GM06990 (cell line): Measurements from ENCODE around the gene NDRG3.

Experiments
- DNase-seq: peaks from one replicate; pipeline ENCODE4 v3.0.0-alpha.2; 2011; ENCODE audit not compliant: insufficient read length; ENCODE audit errors: extremely low read depth
- H3K27me3 ChIP-seq: replicated peaks from 2 replicates; pipeline ENCODE4 v1.6.0; 2011; ENCODE audit warnings: low read length; ENCODE audit not compliant: control insufficient read depth, insufficient read depth
- H3K36me3 ChIP-seq: 2 replicates; pipeline ENCODE4 v1.5.1; 2011; ENCODE audit warnings: low read length; ENCODE audit not compliant: control insufficient read depth, insufficient read depth
- H3K4me3 ChIP-seq: replicated peaks from 2 replicates; pipeline ENCODE4 v1.5.1; 2011; ENCODE audit warnings: low read depth, mild to moderate bottlenecking, control low read depth, low read length
- TF ChIP-seq, protein P1 (sequence below): IDR thresholded peaks from 2 replicates; pipeline ENCODE4 v1.5.1; 2011; ENCODE audit warnings: low read length, control low read depth, mild to moderate bottlenecking, inconsistent platforms; ENCODE audit not compliant: insufficient read depth, poor library complexity, severe bottlenecking

Gene NDRG3

DNA sequence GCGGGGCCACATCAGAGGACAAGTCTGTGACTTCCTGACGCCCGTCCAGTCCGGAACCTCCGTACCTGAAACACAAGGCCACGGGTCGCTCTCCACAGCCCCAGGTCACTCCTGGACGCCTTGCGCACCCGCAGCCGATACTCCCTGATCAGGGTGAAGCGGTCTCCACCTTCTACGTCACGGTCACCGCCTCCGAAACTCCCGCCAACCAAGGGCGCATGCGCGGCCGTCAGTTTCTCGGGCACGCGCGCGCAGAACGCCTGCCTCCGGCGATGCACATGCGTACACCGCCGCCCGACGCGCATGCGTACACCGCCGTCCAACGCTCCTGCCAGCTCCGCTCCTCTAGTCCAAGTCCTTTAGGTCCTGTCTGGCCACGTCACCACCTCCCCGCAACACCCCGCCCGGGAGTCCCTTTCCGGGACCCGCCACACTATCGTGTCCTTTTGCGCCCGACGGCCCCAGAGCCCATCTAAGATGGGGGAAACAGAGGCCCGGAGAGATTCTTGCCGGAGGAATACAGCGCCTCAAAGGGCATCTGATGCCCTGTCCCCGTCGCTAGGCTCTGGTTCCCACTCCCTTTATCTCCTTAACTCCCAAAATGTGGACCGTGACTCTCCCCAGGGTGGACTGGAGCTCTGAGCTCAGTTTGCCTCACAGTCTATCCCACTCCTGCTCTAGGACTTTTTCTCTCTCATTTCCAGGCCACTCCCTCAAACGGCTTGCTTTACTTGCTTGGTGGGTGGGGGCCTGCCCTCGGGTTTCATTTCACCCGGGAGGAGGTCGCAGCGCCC, 27.9 kb upstream of the NDRG3 start, which contains the start of gene DSN1:
Gene DSN1 (minus strand): TSS at position 167 of the 794 bp plus-strand sequence. CDS start 2,305 bp downstream, outside the sequence.
- H3K4me3 ChIP-seq, result peak within 1 kb of the TSS; percentile 74
- DNase-seq, result peak; percentile 99
- TF ChIP-seq, protein P1, sequence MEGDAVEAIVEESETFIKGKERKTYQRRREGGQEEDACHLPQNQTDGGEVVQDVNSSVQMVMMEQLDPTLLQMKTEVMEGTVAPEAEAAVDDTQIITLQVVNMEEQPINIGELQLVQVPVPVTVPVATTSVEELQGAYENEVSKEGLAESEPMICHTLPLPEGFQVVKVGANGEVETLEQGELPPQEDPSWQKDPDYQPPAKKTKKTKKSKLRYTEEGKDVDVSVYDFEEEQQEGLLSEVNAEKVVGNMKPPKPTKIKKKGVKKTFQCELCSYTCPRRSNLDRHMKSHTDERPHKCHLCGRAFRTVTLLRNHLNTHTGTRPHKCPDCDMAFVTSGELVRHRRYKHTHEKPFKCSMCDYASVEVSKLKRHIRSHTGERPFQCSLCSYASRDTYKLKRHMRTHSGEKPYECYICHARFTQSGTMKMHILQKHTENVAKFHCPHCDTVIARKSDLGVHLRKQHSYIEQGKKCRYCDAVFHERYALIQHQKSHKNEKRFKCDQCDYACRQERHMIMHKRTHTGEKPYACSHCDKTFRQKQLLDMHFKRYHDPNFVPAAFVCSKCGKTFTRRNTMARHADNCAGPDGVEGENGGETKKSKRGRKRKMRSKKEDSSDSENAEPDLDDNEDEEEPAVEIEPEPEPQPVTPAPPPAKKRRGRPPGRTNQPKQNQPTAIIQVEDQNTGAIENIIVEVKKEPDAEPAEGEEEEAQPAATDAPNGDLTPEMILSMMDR, result no peak
- no peaks in the 10 kb centered on the region for H3K27me3 ChIP-seq
- H3K36me3 ChIP-seq, result peaks cover 2% of the 10 kb centered on the region

- TF ChIP-seq, protein P1, result no peak
- peaks cover 2% of the 10 kb centered on the region for H3K36me3 ChIP-seq
- peak; percentile 28 for DNase-seq
- no peaks in the 10 kb centered on the region for H3K27me3 ChIP-seq
- H3K4me3 ChIP-seq, result peak overlapping the region; percentile 74
Observed at GRCh38 chr20:36773107-36773596, 27.3 kb upstream of the NDRG3 start.

DNA sequence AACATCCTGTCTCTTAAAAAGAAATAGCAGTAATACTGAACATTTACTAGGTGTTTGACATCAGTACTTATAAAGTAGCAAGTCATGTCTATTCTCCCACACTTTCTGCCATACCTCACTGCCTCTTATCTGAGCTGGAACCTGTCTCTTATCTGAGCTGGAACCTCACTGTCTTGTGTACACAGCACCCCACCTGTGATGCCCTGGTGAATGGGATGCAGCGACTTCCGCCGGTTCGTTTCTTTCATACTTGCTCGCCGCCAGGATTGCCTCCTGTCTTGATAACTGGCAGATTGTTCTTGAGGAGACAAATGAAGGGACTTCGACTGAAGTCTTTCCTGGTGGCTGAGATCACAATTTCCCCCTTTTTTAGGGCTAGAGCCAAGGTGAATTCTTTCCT, 24.8 kb upstream of the NDRG3 start:
- DNase-seq, result no peak
- Histone ChIP-seq H3K4me3 (no peak overlapping the region), H3K36me3 (peaks cover 4% of the 10 kb centered on the region), H3K27me3 (no peaks in the 10 kb centered on the region)
- TF ChIP-seq, protein P1, result no peak

DNA sequence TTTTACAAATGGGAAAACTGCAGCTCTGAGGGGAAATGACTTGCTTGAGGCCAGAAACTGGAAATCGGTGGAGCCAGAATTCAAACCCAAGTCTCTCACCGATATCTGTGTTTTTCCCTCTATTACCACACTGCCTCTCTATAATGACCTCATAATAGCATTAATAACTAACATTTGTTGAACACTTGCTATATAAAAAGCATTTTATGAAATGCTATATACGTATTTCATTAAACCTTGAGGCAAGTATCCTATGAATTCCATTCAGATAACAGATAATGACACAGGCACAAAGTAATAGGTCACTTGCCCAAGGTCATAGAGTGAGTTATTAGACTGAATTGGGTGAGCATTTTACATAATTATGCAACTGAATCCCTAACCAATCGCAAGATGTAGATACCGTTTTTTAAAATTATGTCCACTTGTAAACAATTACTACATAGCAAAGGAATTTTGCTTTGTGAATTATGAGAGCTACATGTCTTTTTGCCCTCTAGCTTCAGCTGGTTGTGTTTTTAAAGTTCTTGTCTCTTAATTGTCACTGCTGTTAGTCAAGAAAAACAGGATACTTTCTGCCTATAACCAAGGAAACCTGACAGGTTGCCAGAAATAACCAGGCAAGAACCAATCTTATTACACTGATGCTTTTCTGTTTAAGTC, 23.0 kb upstream of the NDRG3 start:
- peaks cover 4% of the 10 kb centered on the region for H3K36me3 ChIP-seq
- TF ChIP-seq, protein P1, result no peak

GRCh38 chr20:36761125-36761524, 15.2 kb upstream of the NDRG3 start:
- TF ChIP-seq, protein P1, result no peak
- H3K36me3 ChIP-seq, result no peaks in the 10 kb centered on the region

More for the DNA sequence above, 23.0 kb upstream of the NDRG3 start:
- no peaks in the 10 kb centered on the region for H3K27me3 ChIP-seq
- H3K4me3 ChIP-seq, result no peak overlapping the region
- no peak for DNase-seq

More at GRCh38 chr20:36761125-36761524, 15.2 kb upstream of the NDRG3 start:
- Histone ChIP-seq H3K27me3 (no peaks in the 10 kb centered on the region), H3K4me3 (no peak overlapping the region)
- no peak for DNase-seq
